Measurements from ENCODE around the gene FTO. TPM values are rescaled to one million over a fixed set of nuclear protein-coding genes. Genes with fewer than 3 reads are reported as not detected.

Gene FTO
- total and polyA plus RNA-seq, 2 of the 13 experiments (the other 11 are each of a cell fraction or from before 2014, with no cell fraction given), result 41.6 to 55.8 TPM

GRCh38 chr16:53740933-53741531 is 37.1 kb downstream of the FTO start (continued):
- TF ChIP-seq ASH2L (IDR thresholded peaks at IDR 0.05; ENCODE audit: insufficient read length, low read depth, low read length), result peak; percentile 43
- no peak for TF ChIP-seq SOX6 (IDR thresholded peaks at IDR 0.05)
- peak; percentile 63; the same call in 1 of the 2 replicates for TF ChIP-seq SOX6 (CRISPR knock-in tag; IDR thresholded peaks at IDR 0.05)
- TF ChIP-seq FOXA3 (CRISPR knock-in tag; IDR thresholded peaks at IDR 0.05), result peak; percentile 42; the same call in 1 of the 2 replicates
- TF ChIP-seq MAFK (conservative IDR thresholded peaks at IDR 0.05 in 1 of 2, IDR thresholded peaks at IDR 0.05 in 1 of 2; ENCODE audit: low read length in 2 of 2), result peak in 1 of 2 experiments; percentile 25; a peak in 2 of 4 replicates
- TF ChIP-seq CEBPB (IDR thresholded peaks at IDR 0.05; ENCODE audit: borderline replicate concordance, low read depth, low read length), result no peak
- no peak for TF ChIP-seq FOXA1 (IDR thresholded peaks at IDR 0.05)
- no peak for TF ChIP-seq FOXA1 (CRISPR knock-in tag; IDR thresholded peaks at IDR 0.05)
- peak in 1 of 2 experiments; percentile 14; a peak in 1 of 4 replicates for TF ChIP-seq EP300 (IDR thresholded peaks at IDR 0.05; ENCODE audit: low read depth in 2 of 2, low read length in 2 of 2)
- TF ChIP-seq EP300 (CRISPR knock-in tag; IDR thresholded peaks at IDR 0.05; ENCODE audit: borderline replicate concordance), result no peak
- TF ChIP-seq ZNF619 (CRISPR knock-in tag; IDR thresholded peaks at IDR 0.05), result no peak
- TF ChIP-seq ARID5B (CRISPR knock-in tag; IDR thresholded peaks at IDR 0.05), result peak; percentile 42; the same call in 1 of the 2 replicates
- peak; percentile 15; the same call in 1 of the 2 replicates for TF ChIP-seq NR2F6 (IDR thresholded peaks at IDR 0.05)
- no peak for TF ChIP-seq NR2F6 (CRISPR knock-in tag; IDR thresholded peaks at IDR 0.05)
- TF ChIP-seq MAZ (IDR thresholded peaks at IDR 0.05; ENCODE audit: borderline replicate concordance, low read depth, low read length), result no peak
- no peak for TF ChIP-seq MAZ (CRISPR knock-in tag; IDR thresholded peaks at IDR 0.05; ENCODE audit: low read depth)
- TF ChIP-seq HNF4G (IDR thresholded peaks at IDR 0.05; ENCODE audit: borderline replicate concordance, low read depth, low read length), result no peak
- no peak for TF ChIP-seq HNF4G (CRISPR knock-in tag; IDR thresholded peaks at IDR 0.05; ENCODE audit: borderline replicate concordance, low read depth)
- peak; percentile 81; the same call in 1 of the 2 replicates for TF ChIP-seq SOX5 (CRISPR knock-in tag; IDR thresholded peaks at IDR 0.05; ENCODE audit: borderline replicate concordance)
- TF ChIP-seq KLF13 (CRISPR knock-in tag; IDR thresholded peaks at IDR 0.05), result no peak
- peak; percentile 44; the same call in 1 of the 2 replicates for TF ChIP-seq FOXP4 (CRISPR knock-in tag; IDR thresholded peaks at IDR 0.05)
- TF ChIP-seq GATAD2A (CRISPR knock-in tag; IDR thresholded peaks at IDR 0.05), result peak; percentile 53
- TF ChIP-seq LBX2 (CRISPR knock-in tag; IDR thresholded peaks at IDR 0.05; ENCODE audit: borderline replicate concordance), result no peak
- no peak for TF ChIP-seq ZFP36L2 (CRISPR knock-in tag; IDR thresholded peaks at IDR 0.05)
- TF ChIP-seq YEATS2 (CRISPR knock-in tag; IDR thresholded peaks at IDR 0.05; ENCODE audit: borderline replicate concordance), result no peak
- no peak for TF ChIP-seq TEAD2 (CRISPR knock-in tag; IDR thresholded peaks at IDR 0.05)
- no peak for TF ChIP-seq SMARCC2 (IDR thresholded peaks at IDR 0.05)
